ENCODE results near the gene FOXQ1.

FOXQ1 gene

GRCh38 chr6:1363298-1363697 is 51.4 kb downstream of the FOXQ1 start:
- no peak for DNase-seq (ENCODE audit: low read depth)

- no peak for DNase-seq (ENCODE audit: low read depth)
These were observed 52.1 kb downstream of the FOXQ1 start for GRCh38 chr6:1363729-1364572.
